ENCODE results near the gene RAB11FIP5.

GRCh38 chr2:73134471-73134870 lies 21.7 kb upstream of the RAB11FIP5 start:
- TF ChIP-seq CTCF (IDR thresholded peaks at IDR 0.05 in 4 of 5, conservative IDR thresholded peaks at IDR 0.05 in 1 of 5) (no peak), POLR2A (IDR thresholded peaks at IDR 0.05) (no peak)
